Epithelial cell of proximal tubule (primary cell): ENCODE measurements around the gene FHIT. TPM values are rescaled to one million over a fixed set of nuclear protein-coding genes. Genes with fewer than 3 reads are reported as not detected.

Source experiments
- DNase-seq: peaks from one replicate; pipeline ENCODE4 v3.0.0-alpha.2; 2011; ENCODE audit warnings: low read depth
- H3K4me3 ChIP-seq: 2 replicates; pipeline ENCODE4 v1.5.1; 2011; ENCODE audit warnings: low read depth, mild to moderate bottlenecking, low read length
- CTCF ChIP-seq: conservative IDR thresholded peaks from 2 replicates; pipeline ENCODE4 v1.5.1; 2012; ENCODE audit warnings: low read depth, mild to moderate bottlenecking, low read length
- total RNA-seq: library from RNA; depleted of rRNA; stranded (reverse); fragments of >200 nt; gene quantifications from 2 replicates; pipeline ENCODE4 v1.2.3, GENCODE V29; 2015

Gene FHIT
- total RNA-seq, 1 donor from 2014 or later: 3.7 TPM

DNA sequence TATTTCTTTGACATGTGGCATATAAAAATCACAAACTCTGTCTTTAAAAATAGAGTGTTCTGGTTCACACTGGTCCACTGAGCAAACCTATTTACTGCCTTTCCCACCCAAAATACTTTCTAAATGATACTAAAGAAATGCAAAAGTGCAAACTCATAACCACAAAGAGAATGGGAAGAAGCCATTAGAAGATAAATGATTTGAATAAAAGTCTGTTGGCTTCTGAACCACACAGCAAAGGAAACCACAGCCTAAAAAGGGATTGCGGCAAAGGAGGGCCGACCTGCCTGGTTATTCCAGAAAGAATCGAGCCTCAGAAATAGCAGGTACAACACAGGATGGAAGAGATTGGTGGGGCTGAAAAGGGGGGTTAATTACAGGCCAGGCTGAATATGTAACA lies 599.5 kb downstream of the FHIT start:
- no peak overlapping the region for H3K4me3 ChIP-seq
- TF ChIP-seq CTCF: no peak
- no peak for DNase-seq

DNA sequence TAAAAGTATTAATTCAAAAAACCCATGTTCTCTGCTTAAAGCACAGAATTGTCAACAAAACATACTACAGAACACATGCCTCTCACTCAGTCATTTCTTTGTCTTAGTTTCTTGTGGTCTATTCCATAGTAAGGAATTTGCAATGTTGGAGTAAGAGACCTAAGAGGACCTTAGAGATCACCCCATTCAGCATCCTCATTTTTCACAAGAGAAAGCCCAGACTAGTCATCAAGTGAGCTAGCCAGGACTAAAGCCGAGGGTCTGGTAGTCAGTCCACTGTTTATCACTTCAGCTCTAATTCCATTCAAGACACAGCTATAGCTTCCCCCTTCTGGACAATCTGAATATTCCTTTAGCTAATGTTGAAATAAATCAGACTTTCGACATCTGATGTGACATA lies 601.1 kb downstream of the FHIT start:
- no peak for TF ChIP-seq CTCF
- no peak for DNase-seq
- H3K4me3 ChIP-seq: no peak overlapping the region

- no peak for DNase-seq
- H3K4me3 ChIP-seq: no peak overlapping the region
- TF ChIP-seq CTCF: no peak
These were observed 605.5 kb downstream of the FHIT start for GRCh38 chr3:60645801-60646200.

GRCh38 chr3:60643831-60644230 lies 607.4 kb downstream of the FHIT start:
- H3K4me3 ChIP-seq: no peak overlapping the region
- DNase-seq: no peak
- no peak for TF ChIP-seq CTCF

DNA sequence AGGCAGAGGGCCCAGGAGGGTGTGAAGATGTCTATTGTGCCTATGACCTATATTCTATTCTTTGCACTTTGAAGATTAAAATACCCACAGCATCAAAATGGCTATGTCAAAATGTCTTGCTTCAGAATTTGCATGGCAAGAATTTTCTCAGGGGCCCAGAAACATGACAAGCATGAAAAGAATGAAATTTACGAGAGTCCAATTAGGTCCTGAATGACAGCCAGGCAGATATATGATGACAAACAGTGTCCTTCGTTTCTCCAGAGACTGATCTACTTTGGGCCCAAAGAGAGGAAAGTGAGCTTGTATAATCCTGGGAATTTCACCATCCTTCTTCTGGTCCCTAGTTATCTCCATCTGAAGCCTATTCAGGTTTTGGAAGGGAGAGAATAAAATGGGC lies 609.9 kb downstream of the FHIT start:
- no peak for DNase-seq
- TF ChIP-seq CTCF: no peak
- H3K4me3 ChIP-seq: no peak overlapping the region

GRCh38 chr3:60636846-60637245 lies 614.4 kb downstream of the FHIT start:
- no peak overlapping the region for H3K4me3 ChIP-seq
- no peak for TF ChIP-seq CTCF
- peak; percentile 32 for DNase-seq

DNA sequence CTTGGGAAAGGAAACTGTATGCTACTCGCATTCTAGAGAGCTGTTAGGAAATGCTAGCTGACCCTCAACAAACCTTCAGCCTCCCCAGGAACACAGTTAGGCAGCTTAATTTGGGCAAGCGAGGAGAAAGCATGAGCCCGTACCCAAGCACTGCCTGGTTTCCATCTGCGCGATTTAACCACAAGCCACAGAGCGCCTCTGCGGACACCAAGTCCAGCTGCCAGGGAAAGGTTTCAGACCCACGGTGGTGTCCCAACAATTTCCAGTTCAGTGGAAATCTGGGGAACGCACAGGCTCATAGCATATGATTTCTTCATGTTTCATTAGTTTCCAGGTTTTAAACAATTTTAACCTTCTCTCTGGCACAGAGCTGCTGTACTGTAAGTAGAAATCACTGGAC lies 617.6 kb downstream of the FHIT start:
- no peak overlapping the region for H3K4me3 ChIP-seq
- no peak for TF ChIP-seq CTCF
- DNase-seq: no peak
